HCEC 1CT (cell line): ENCODE results near the gene CRB1.
"Not testable (repeated sequence)": the region's sequence is repeated elsewhere in the genome, so short reads cannot be mapped to it uniquely, and the experiment has no call there.

Source experiments
- DNase-seq: peaks from one replicate; pipeline ENCODE4 v3.0.0-alpha.2; 2017

CRB1 gene

DNA sequence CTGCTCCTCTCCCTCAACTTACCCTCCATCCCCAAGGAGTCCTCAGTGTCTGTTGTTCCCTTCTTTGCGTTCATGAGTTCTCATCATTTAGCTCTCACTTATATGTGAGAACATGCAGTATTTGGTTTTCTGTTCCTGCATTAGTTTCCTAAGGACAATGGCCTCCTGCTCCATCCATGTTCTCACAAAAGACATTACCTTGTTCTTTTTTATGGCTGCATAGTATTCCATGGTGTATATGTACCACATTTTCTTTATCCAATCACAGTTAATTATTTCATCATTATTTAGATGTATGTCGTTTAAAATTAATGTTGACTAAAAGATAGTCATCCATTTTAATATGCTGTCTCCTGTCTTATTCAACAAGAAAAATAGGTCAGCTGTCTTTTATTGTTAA lies 134.1 kb downstream of the CRB1 start:
- DNase-seq = no peak

GRCh38 chr1:197404774-197405173 lies 136.7 kb downstream of the CRB1 start:
- DNase-seq = not testable (repeated sequence)

GRCh38 chr1:197405614-197406013 lies 137.6 kb downstream of the CRB1 start:
- not testable (repeated sequence) for DNase-seq

DNA sequence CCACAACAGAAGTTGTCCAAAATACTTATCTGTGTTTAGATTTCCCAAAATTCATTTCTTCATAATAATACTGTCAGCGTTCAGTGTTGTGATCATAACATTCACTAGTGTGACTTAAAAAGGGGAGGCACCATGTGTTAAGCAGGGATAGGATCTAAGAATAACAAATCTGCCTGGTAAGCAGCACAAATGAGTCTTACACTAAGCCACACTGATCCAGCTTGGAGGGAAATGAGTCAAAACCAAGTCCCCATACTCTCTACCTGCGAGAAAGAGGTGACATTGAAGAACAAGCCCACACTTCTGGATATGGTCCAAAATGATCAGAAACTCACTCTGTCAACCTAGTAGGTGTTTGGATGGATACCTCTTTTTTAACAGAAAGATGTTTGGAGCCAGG lies 145.5 kb downstream of the CRB1 start:
- no peak for DNase-seq

- DNase-seq = no peak
Observed at GRCh38 chr1:197415221-197415620, 147.2 kb downstream of the CRB1 start.

- no peak for DNase-seq
Observed at GRCh38 chr1:197418693-197419092, 150.6 kb downstream of the CRB1 start.

DNA sequence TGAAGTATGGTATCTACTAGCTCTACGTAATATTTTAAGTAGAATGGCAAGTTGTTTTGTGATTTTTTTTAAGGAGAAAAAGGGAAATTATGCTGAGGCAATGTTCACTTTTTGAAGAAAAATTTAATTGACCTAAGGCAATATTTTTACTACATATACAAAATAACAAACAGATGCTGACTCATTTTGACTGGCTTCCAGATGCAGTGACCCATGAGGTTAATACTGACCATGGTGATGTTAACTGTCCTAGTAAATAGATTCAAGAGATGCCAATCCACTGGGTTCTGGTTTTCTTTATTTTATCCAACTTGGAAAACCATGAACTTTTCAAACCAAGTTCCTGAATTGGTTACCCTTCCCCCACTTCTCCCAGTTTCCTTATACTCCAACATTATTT lies 154.9 kb downstream of the CRB1 start:
- DNase-seq = peak; percentile 53

GRCh38 chr1:197424380-197424779 lies 156.3 kb downstream of the CRB1 start:
- no peak for DNase-seq

DNA sequence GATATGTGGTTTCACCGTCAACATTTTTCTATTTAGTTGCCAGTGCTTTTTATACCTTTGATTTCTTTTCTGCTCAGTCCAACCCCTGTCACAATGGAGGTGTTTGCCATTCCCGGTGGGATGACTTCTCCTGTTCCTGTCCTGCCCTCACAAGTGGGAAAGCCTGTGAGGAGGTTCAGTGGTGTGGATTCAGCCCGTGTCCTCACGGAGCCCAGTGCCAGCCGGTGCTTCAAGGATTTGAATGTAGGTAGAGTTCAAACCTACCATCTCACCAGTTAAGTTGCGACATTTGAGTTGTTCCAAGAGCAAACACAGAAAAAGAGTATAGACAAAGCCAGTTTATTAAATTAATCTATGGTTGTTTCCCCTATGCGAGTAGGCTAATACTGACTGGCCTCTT lies 161.3 kb downstream of the CRB1 start:
- DNase-seq = no peak

GRCh38 chr1:197435224-197435623 lies 167.2 kb downstream of the CRB1 start:
- no peak for DNase-seq

DNA sequence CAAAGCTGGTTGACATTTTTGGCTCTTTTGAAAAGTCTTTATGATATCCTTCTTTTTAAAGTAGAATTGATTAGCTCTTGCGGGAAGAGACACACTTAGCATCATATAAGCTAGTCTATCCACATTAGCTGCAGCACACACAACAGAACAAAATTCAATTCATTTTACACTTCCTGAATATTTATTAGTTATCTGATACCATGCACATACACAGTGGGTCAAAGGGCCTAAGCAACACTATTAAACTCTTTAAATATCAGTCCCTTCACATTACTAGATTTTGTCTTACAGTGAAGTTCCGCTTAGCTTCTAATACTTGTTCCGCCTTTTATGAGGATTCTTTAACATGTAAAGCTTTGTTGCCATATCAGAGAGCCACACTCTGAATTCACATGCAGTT lies 169.5 kb downstream of the CRB1 start:
- no peak for DNase-seq

- DNase-seq = no peak
Observed at GRCh38 chr1:197438010-197438790, 170.1 kb downstream of the CRB1 start.

DNA sequence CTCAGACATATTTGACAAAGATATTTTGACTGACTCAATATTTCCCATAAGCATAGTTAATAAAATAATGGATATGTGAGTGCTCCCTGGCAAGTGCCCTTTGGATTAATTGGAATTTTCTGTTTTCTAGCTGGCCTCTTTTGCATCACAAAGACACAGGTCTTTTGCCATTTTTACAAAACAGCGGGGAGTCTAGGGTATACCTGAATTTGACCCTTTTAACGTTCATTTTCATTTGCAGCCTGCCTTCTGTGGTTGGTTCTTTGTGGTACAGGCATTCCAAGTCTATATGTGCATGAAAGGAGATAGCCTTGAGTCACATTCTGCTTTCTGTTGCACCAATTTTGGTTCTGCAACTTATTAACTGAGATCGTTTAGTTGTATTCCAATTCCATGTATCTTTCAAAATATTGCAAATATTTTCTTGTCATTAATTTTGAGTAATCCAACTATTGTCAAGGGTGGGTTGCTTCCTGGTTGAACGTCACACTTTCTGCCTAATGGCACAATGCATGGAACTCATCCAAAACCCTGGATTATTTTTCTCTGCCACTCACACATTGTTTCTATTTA lies 171.7 kb downstream of the CRB1 start:
- DNase-seq = no peak

DNA sequence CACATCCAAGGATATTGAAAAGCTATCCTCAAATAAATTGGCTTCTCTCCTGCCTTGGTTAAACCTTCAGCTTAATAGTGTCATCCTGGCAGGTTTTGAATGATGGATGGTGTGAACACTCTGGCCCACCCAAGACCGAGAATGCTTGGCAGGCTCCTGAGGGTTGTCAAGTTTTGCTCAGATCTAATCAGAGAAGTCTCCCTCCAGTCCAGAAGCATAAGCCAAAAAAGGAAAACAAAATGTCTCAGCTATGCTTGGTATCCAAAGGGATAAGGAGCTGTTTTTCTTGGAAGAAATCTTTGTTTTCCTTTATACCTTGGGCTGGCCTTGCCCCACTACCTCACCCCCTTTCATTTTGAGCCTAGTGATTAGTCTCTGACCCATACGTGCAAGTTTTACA lies 172.7 kb downstream of the CRB1 start:
- no peak for DNase-seq

- DNase-seq = no peak
Observed at GRCh38 chr1:197441999-197442414, 174.0 kb downstream of the CRB1 start.

GRCh38 chr1:197444755-197445154 lies 176.7 kb downstream of the CRB1 start:
- DNase-seq = no peak

DNA sequence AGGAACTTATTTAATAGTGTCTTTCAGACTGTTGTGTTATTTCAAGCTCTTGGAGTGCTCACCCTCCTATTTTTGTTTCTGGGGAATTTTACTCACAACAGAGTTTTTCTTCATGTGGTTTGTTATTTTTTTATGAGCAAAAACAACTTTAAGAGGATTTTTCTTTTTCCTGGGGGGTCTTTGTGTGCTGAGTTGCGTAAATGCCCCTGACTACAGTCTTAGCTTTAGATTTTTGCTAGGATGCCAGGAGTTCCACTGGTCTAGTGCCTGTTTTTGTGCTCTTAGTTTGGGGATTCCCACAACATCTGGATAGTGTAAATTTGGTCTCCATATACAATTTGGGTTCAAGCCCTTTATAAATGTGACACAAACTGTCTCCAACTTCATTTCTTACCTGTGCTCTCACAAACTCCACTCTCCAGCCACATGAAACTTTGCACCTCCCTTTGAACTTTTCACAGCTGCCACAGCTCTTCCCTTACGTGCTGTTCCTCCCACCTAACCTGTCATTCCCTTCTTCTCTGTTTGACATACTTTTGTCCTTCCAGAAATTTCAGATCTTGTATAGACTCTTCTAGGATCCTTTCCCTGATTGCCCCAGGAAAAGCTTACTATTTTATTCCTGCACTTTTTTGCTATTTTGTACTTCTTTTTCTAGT lies 180.2 kb downstream of the CRB1 start:
- DNase-seq = no peak

GRCh38 chr1:197451381-197451780 lies 183.3 kb downstream of the CRB1 start:
- DNase-seq = no peak

DNA sequence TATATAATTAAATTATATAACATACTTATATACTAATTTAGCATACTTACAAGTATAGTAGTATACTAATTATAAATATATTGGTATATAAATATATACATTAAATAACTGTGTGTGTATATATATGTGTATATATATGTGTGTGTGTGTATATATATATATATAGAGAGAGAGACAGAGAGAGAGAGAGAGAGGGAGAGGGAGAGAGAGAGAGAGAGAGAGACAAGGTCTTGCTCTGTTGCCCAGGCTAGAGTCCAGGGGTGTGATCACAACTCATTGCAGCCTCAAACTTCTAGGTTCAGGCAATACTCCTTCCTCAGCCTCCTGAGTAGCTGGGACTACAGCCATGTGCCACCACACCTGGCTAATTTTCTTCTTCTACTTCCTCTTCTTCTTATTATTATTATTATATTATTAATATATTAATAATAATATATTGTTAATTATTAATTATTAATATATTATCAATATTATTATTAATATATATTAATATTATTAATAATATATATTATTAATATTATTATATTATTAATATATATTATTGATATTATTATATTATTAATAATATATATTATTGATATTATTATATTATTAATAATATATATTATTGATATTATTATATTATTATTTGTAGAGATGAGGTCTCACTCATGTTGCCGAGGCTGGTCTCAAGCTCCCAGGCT lies 185.5 kb downstream of the CRB1 start:
- DNase-seq = no peak

DNA sequence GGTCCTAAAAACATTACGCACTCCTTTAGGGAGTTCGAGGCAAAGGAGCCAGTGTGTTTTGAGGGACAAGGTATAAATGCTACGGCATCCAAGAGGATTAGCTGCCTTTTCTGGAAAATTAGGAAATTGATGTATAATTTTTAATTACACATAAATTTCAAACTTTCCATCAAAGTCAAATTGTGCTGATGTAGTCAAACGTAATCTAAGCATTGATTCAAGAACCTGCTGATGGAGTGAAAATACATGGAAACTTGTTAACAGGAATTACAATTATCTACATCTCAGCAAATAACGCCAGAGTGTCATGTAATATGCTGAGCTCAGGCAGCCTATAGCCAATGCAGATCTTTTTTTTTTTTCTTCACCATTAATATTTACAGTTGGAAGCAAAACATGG lies 194.5 kb downstream of the CRB1 start:
- DNase-seq = no peak

DNA sequence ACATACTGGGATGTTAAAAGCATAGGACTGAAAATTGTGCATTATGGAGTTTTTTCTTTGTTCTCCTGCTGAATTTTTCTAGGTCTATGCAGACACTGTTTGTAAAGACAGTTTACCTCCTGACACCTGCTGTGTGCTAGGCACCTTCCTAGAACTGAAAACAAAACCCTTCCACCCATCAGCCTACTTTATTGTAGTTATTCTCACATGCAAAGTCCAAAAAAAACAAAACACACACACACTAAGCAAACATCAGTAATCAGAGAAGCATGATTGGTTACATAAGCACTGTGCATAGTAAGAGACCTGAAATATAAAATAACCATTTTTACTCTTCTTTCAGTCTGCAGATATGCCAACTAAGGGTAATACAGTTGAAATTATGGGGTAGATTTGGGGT lies 195.1 kb downstream of the CRB1 start:
- DNase-seq = no peak

- DNase-seq = peak; percentile 68
Observed at GRCh38 chr1:197464044-197464443, 196.0 kb downstream of the CRB1 start.

DNA sequence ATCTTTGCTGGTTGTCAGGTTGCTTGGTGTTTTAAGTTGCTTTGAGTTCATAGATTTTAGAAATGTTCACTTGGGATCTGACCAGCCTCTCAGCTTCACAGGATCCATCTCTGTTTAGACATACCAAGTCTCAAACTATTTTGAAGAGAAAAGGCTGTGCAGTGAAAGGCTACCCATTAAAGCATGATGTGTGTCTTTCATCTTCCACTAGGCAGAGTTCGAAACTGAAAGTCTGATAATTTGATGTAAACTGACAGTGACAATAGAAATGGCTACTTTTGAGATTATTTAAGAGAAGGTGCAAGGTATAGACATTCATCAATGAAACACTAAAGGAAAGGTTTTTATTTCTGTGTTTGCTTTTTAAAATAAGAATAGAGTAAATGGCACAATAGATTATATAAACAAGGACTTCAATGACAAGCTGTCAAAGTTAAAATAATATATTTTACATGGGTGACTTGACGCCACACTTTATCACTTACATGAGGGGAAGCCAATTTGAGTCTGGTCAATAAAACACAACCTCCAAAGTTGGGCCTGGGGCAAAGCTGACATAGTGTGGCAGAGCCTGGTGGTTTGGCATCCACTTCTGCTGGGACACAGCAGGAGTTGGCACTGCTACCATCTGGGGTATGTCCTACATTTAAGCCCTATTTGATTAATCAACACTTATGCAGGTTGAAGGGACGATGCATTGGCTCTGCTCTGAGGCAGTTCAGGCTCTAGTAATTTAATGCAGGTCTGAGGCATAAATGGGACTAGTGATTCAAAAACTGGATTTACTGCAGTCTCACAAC lies 197.7 kb downstream of the CRB1 start:
- DNase-seq = no peak
